ENCODE measurements around the gene COP1.

Gene COP1

DNA sequence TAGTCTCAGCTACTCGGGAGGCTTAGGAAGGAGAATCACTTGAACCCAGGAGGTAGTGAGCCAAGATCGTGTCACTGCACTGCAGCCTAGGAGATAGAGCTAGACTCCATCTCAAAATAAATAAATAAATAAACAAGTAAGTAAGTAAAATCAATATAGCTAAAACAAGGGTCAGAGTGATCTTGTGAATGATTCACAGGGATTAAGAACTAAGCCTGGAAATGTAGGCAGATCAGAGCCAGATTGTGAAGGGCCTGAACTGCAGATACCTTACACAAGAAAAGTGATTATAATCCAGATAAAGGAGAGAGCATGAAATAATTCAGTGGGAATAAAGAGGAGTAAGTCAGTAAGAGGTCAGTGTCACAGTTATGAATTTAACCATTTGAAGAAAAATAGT is 41.5 kb downstream of the COP1 start:
- TF ChIP-seq, protein P1, sequence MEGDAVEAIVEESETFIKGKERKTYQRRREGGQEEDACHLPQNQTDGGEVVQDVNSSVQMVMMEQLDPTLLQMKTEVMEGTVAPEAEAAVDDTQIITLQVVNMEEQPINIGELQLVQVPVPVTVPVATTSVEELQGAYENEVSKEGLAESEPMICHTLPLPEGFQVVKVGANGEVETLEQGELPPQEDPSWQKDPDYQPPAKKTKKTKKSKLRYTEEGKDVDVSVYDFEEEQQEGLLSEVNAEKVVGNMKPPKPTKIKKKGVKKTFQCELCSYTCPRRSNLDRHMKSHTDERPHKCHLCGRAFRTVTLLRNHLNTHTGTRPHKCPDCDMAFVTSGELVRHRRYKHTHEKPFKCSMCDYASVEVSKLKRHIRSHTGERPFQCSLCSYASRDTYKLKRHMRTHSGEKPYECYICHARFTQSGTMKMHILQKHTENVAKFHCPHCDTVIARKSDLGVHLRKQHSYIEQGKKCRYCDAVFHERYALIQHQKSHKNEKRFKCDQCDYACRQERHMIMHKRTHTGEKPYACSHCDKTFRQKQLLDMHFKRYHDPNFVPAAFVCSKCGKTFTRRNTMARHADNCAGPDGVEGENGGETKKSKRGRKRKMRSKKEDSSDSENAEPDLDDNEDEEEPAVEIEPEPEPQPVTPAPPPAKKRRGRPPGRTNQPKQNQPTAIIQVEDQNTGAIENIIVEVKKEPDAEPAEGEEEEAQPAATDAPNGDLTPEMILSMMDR (IDR thresholded peaks at IDR 0.05; ENCODE audit: borderline replicate concordance, insufficient read depth, low read depth, low read length), result no peak
- no peak overlapping the region for H3K4me3 ChIP-seq (ENCODE audit: low read depth, low read length)

DNA sequence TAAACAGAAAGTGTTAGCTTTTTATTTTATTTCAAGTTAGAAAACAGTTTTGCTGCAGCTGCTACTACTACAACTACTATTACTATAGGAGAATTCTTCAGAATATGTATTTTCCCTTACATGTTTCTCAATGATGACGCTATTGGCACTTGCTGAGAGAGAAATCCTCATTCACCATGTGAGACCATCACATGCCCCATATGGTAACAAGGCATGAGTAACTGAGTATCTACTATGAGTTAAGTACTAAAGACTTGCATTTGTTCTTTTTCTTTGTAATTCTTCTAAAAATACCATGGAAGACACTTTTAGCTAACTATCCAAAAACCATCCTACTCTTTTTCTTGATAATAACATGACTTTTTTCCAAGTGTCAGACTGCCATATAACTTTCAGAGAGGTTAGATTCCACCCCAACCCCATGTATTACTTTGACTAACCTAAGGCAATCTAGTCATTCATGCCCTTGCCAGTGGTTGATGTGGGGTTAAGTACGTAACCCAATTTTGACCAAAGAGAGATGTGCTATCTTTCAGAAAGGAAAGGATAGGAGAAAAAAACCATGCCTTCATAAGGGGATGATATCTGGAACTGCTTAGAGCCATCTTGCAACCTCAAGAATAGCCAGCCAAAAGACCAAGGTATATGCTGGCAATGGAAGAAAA is 42.9 kb downstream of the COP1 start:
- TF ChIP-seq, protein P1 (IDR thresholded peaks at IDR 0.05; ENCODE audit: borderline replicate concordance, insufficient read depth, low read depth, low read length), result no peak

DNA sequence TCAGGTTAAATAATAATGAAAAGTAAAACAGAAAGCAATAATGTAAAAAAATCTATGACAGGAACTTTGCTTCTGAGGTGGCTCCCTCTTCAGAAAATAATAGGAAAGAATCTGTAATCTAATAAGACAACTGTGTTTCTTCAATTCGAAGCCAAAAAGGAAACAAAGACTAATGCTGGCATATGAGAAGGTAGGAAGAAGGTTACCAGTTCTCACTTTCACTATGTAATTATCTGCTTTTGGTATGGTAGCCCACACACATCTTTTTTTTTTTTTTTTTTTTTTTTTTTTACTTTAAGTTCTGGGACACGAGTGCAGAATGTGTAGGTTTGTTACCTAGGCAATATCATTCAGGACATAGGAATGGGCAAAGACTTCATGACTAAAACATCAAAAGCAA is 47.1 kb downstream of the COP1 start:
- TF ChIP-seq, protein P1 (IDR thresholded peaks at IDR 0.05; ENCODE audit: borderline replicate concordance, insufficient read depth, low read depth, low read length), result no peak
- H3K4me3 ChIP-seq (ENCODE audit: low read depth, low read length), result no peak overlapping the region

More for the DNA sequence above, 42.9 kb downstream of the COP1 start:
- H3K4me3 ChIP-seq (ENCODE audit: low read depth, low read length), result no peak overlapping the region

DNA sequence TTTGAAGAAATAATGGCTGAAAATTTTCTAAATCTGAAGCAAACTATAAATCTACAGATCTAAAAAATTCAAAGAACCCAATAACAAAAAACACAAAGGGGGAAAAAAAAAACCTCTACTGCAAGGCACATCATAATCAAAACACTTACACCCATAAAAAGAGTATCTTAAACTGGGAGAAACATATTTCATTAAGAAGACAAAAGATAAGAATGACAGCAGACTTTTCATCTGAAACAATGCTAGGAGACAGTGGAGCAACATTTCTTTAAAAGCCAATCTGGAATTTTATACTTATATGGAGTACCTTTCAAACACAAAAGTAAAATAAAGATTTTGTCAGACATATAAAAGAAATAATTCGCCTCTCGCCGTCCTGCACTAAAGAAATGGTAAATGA is 49.1 kb downstream of the COP1 start:
- no peak overlapping the region for H3K4me3 ChIP-seq (ENCODE audit: low read depth, low read length)
- TF ChIP-seq, protein P1 (IDR thresholded peaks at IDR 0.05; ENCODE audit: borderline replicate concordance, insufficient read depth, low read depth, low read length), result no peak

DNA sequence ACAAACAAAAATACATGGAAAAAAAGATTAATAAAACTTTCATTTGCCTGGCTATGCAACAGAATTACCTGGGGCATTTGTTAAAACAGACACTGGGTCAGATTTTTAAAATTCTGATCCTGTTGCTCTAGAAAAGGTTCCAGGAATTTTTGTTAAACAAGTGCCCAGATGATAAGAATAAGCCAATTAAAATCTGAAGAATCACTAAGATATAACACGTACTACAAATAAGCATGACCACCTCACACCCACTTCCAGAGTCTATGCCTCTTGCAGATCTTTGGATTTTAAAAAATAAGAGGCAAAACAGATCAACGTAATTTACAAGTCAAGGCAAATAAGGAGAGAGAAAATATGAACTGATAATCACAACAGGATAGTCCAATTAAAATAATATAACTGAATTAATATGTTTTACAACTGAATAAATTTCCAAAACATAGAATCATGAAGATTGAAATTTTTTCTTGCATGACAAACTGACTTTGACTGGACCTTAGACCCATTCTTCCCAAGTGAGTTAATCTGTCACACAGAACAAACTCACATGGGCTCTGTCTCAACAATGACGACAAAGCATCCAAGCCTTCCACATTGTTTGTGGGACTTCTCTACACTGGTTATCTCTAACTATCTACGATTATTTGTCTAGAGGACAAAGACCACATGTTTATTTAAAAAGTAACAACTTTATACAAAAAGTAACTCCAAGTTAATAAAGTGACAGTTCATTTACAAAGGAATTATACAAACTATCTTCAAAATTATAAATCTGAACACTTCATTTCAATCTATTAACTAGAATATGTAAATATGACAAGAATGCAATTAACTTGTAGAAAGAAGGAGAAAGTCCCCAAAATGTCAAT is 56.9 kb downstream of the COP1 start:
- H3K4me3 ChIP-seq (ENCODE audit: low read depth, low read length), result no peak overlapping the region
- TF ChIP-seq, protein P1 (IDR thresholded peaks at IDR 0.05; ENCODE audit: borderline replicate concordance, insufficient read depth, low read depth, low read length), result no peak

DNA sequence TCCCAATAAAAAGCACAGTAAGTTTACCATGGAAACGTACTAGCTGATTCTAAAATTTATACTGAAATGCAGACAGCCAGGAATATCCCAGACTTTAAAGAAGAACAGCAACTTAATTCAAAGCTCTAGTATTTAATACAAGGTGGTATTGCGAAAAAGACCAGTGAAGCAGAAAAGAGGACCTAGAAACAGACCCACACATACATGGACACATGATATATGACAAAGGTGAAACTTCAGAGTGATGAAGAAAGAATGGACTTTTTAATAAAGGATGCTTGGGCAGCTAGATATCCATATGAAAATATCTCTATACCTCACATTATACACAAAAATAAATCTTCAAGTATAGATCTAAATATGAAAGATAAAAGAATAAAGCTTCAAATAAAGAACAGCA is 62.6 kb downstream of the COP1 start:
- TF ChIP-seq, protein P1 (IDR thresholded peaks at IDR 0.05; ENCODE audit: borderline replicate concordance, insufficient read depth, low read depth, low read length), result no peak
- H3K4me3 ChIP-seq (ENCODE audit: low read depth, low read length), result no peak overlapping the region

All from GM12875 (cell line).